Measurements from ENCODE around the gene STARD3NL.
A peak's percentile ranks its signal among the peaks of the same experiment; 100 is the strongest.

Gene STARD3NL

GRCh38 chr7:38185395-38186307 lies 7.6 kb downstream of the STARD3NL start:
- DNase-seq = no peak

GRCh38 chr7:38186593-38187314 lies 8.7 kb downstream of the STARD3NL start:
- no peak for DNase-seq

GRCh38 chr7:38187794-38188440 lies 9.9 kb downstream of the STARD3NL start:
- no peak for DNase-seq

GRCh38 chr7:38189231-38189938 lies 11.3 kb downstream of the STARD3NL start:
- DNase-seq = no peak

- no peak for DNase-seq
Observed at GRCh38 chr7:38190011-38190410, 12.0 kb downstream of the STARD3NL start.

GRCh38 chr7:38191791-38192190 lies 13.7 kb downstream of the STARD3NL start:
- DNase-seq = no peak

- DNase-seq = no peak
Observed at GRCh38 chr7:38192327-38192726, 14.3 kb downstream of the STARD3NL start.

- no peak for DNase-seq
Observed at GRCh38 chr7:38195804-38196595, 18.0 kb downstream of the STARD3NL start.

- no peak for DNase-seq
Observed at GRCh38 chr7:38198366-38198765, 20.3 kb downstream of the STARD3NL start.

GRCh38 chr7:38199154-38199553 lies 21.1 kb downstream of the STARD3NL start:
- no peak for DNase-seq

- no peak for DNase-seq
Observed at GRCh38 chr7:38199782-38200181, 21.7 kb downstream of the STARD3NL start.

GRCh38 chr7:38206071-38206470 lies 28.0 kb downstream of the STARD3NL start:
- no peak for DNase-seq

- DNase-seq = no peak
Observed at GRCh38 chr7:38207843-38208242, 29.8 kb downstream of the STARD3NL start.

GRCh38 chr7:38211486-38211885 lies 33.4 kb downstream of the STARD3NL start:
- DNase-seq = no peak

GRCh38 chr7:38211940-38212339 lies 33.9 kb downstream of the STARD3NL start:
- no peak for DNase-seq

GRCh38 chr7:38215115-38215514 lies 37.1 kb downstream of the STARD3NL start:
- no peak for DNase-seq

GRCh38 chr7:38215735-38216670 lies 38.0 kb downstream of the STARD3NL start:
- peak; percentile 34 for DNase-seq

GRCh38 chr7:38217672-38218071 lies 39.6 kb downstream of the STARD3NL start:
- no peak for DNase-seq

GRCh38 chr7:38220452-38220851 lies 42.4 kb downstream of the STARD3NL start:
- DNase-seq = no peak

GRCh38 chr7:38222481-38223096 lies 44.5 kb downstream of the STARD3NL start:
- DNase-seq = peak; percentile 49

All from NCI-H345 (cell line).